DND-41 (cell line): ENCODE measurements around the gene CYP46A1.

Experiments
- ATAC-seq: fragments of 200-7000 bp; cut with Tn5 transposase; 3 replicates; pipeline ENCODE4 v1.9.1; 2021; ENCODE audit warnings: low read depth; ENCODE audit not compliant: insufficient read depth
- DNase-seq: peaks from one replicate; pipeline ENCODE4 v3.0.0-alpha.2; 2020
- H2AFZ ChIP-seq: 2 replicates; pipeline ENCODE4 v1.6.0; 2012; ENCODE audit warnings: low read depth, low read length
- H3K27ac ChIP-seq: 2 replicates; pipeline ENCODE4 v1.5.1; 2012; ENCODE audit warnings: low read length, inconsistent platforms
- H3K27me3 ChIP-seq: fragments of 200-600 bp; sonication (generic); 2 replicates; pipeline ENCODE4 v1.6.0; 2012; ENCODE audit warnings: low read length, mild to moderate bottlenecking, inconsistent platforms; ENCODE audit not compliant: insufficient read depth, poor library complexity
- H3K36me3 ChIP-seq: 2 replicates; pipeline ENCODE4 v1.5.1; 2012; ENCODE audit warnings: low read length, inconsistent platforms; ENCODE audit not compliant: insufficient read depth
- H3K4me1 ChIP-seq: 2 replicates; pipeline ENCODE4 v1.5.1; 2012; ENCODE audit warnings: mild to moderate bottlenecking, low read length; ENCODE audit not compliant: insufficient read depth
- H3K4me2 ChIP-seq: 2 replicates; pipeline ENCODE4 v1.6.0; 2012; ENCODE audit warnings: mild to moderate bottlenecking, moderate library complexity, low read length, inconsistent platforms; ENCODE audit not compliant: insufficient read depth
- H3K4me3 ChIP-seq, 2 experiments: fragments of 200-600 bp in 1 of 2; shearing (Covaris generic) in 1 of 2; 2 replicates each; pipeline ENCODE4 v1.5.1; 2012 to 2016; ENCODE audit warnings: inconsistent platforms in 2 of 2, low read length in 2 of 2, mild to moderate bottlenecking in 2 of 2, low read depth in 1 of 2, moderate library complexity in 1 of 2
- H3K79me2 ChIP-seq: 2 replicates; pipeline ENCODE4 v1.6.0; 2012; ENCODE audit warnings: low read length, inconsistent platforms; ENCODE audit not compliant: insufficient read depth
- H3K9ac ChIP-seq: 2 replicates; pipeline ENCODE4 v1.6.0; 2012; ENCODE audit warnings: low read depth, mild to moderate bottlenecking, inconsistent platforms, low read length, moderate library complexity
- H3K9me3 ChIP-seq: 2 replicates; pipeline ENCODE4 v1.5.1; 2012; ENCODE audit warnings: low read length, moderate library complexity, mild to moderate bottlenecking, inconsistent platforms; ENCODE audit not compliant: insufficient read depth, severe bottlenecking
- H4K20me1 ChIP-seq: 2 replicates; pipeline ENCODE4 v1.6.0; 2012; ENCODE audit warnings: low read length; ENCODE audit not compliant: insufficient read depth
- CTCF ChIP-seq: IDR thresholded peaks from 2 replicates; pipeline ENCODE4 v1.5.1; 2012; ENCODE audit warnings: borderline replicate concordance, low read length, moderate library complexity, mild to moderate bottlenecking; ENCODE audit not compliant: poor library complexity, severe bottlenecking; ENCODE audit errors: extremely low read depth
- EZH2 ChIP-seq: IDR thresholded peaks from 3 replicates; pipeline ENCODE4 v1.6.1; 2012; ENCODE audit warnings: borderline replicate concordance, low read depth, mild to moderate bottlenecking, moderate library complexity, low read length, inconsistent platforms; ENCODE audit not compliant: severe bottlenecking

CYP46A1 gene

GRCh38 chr14:99649643-99650042 lies 34.5 kb upstream of the CYP46A1 start:
- Histone ChIP-seq H3K9me3 (no peaks in the 10 kb centered on the region), H2AFZ (no peak overlapping the region), H3K9ac (no peak overlapping the region), H4K20me1 (peaks cover 5% of the 10 kb centered on the region; the same call in 1 of the 2 replicates), H3K4me1 (no peaks in the 10 kb centered on the region), H3K79me2 (no peaks in the 10 kb centered on the region), H3K4me2 (no peak overlapping the region), H3K27ac (no peak overlapping the region), H3K27me3 (no peaks in the 10 kb centered on the region), H3K36me3 (no peaks in the 10 kb centered on the region), H3K4me3 (no peak overlapping the region)
- DNase-seq (no peak), ATAC-seq (no peak)
- TF ChIP-seq EZH2 (no peak), CTCF (no peak)

DNA sequence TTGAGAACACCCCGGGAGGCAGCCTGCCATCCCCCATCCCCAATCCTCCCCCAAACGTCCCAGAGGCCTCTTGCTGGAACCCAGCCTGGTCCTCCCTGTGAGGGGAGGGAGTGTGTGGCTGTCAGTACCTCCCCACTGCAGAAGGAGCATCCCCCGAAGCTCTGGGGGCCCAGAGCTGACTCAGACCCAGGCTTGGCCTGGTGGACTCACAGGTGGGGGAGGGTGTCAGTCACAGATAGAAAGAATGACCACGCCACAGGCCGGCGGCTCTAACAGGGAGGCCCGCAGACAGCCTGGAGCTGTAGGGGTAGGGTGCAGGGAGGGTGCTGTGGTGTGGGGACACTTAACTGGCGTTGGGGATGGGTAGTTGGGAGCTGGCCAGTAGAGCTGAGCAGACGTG lies 33.9 kb upstream of the CYP46A1 start:
- Histone ChIP-seq H3K27ac (no peak overlapping the region), H3K79me2 (no peaks in the 10 kb centered on the region), H3K27me3 (no peaks in the 10 kb centered on the region), H4K20me1 (peaks cover 5% of the 10 kb centered on the region; the same call in 1 of the 2 replicates), H3K4me2 (no peak overlapping the region), H3K9ac (no peak overlapping the region), H2AFZ (no peak overlapping the region), H3K9me3 (no peaks in the 10 kb centered on the region), H3K36me3 (no peaks in the 10 kb centered on the region), H3K4me1 (no peaks in the 10 kb centered on the region), H3K4me3 (no peak overlapping the region)
- ATAC-seq (no peak), DNase-seq (no peak)
- no peak for TF ChIP-seq EZH2
- TF ChIP-seq CTCF, result no peak

DNA sequence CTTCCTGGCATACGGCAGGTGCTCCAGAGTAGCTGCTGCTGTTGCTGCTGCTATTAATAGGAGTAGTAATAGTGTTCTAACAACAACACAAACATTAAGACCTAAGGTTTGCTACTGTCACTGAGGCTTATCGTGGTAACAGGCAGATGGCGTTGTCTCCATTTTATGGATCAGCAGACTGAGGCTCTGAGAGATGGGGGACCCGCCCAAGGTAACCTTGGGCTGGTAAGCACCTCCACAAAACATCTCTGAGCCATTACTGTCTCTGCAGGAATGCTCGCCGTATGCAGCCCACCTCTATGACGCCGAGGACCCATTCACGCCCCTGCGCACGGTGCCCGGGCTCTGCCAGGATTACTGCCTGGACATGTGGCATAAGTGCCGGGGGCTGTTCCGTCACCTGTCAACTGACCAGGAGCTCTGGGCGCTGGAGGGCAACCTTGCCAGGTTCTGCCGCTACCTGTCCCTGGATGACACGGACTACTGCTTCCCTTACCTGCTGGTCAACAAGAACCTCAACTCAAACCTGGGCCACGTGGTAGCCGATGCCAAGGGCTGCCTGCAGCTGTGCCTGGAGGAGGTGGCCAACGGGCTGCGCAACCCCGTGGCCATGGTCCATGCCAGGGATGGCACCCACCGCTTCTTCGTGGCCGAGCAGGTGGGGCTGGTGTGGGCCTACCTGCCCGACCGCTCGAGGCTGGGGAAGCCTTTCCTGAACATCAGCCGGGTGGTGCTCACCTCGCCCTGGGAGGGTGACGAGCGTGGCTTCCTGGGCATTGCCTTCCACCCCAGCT lies 31.9 kb upstream of the CYP46A1 start:
- DNase-seq, result no peak
- no peak for ATAC-seq

More for the DNA sequence above, 31.9 kb upstream of the CYP46A1 start:
- no peaks in the 10 kb centered on the region for H3K4me1 ChIP-seq
- H3K36me3 ChIP-seq, result no peaks in the 10 kb centered on the region
- TF ChIP-seq CTCF (no peak), EZH2 (no peak)
- H3K9me3 ChIP-seq, result no peaks in the 10 kb centered on the region
- peaks cover 11% of the 10 kb centered on the region for H3K27me3 ChIP-seq
- H3K4me3 ChIP-seq, result no peak overlapping the region
- H2AFZ ChIP-seq, result no peak overlapping the region
- peaks cover 5% of the 10 kb centered on the region; the same call in 1 of the 2 replicates for H4K20me1 ChIP-seq
- no peak overlapping the region for H3K9ac ChIP-seq
- no peak overlapping the region for H3K27ac ChIP-seq
- no peaks in the 10 kb centered on the region for H3K79me2 ChIP-seq
- no peak overlapping the region for H3K4me2 ChIP-seq
